H9 (cell line): ENCODE results near the gene RNF103. TPM values are rescaled to one million over a fixed set of nuclear protein-coding genes. Genes with fewer than 3 reads are reported as not detected.

Experiments
- DNase-seq: peaks from one replicate; pipeline ENCODE4 v3.0.0-alpha.2; 2017
- H2AFZ ChIP-seq: one replicate; pipeline ENCODE4 v1.6.1; 2013; ENCODE audit warnings: mild to moderate bottlenecking, low read length, control low read depth, moderate library complexity
- H2AK5ac ChIP-seq: 2 replicates; pipeline ENCODE4 v1.6.1; 2013; ENCODE audit warnings: low read length, control low read depth, mixed read lengths; ENCODE audit not compliant: insufficient read length
- H2BK120ac ChIP-seq: one replicate; pipeline ENCODE4 v1.6.1; 2013; ENCODE audit warnings: low read depth, mild to moderate bottlenecking, low read length, control low read depth, inconsistent platforms; ENCODE audit not compliant: poor library complexity, severe bottlenecking
- H2BK12ac ChIP-seq: 2 replicates; pipeline ENCODE4 v1.6.1; 2013; ENCODE audit warnings: low read length, control low read depth, mixed read lengths, low read depth; ENCODE audit not compliant: insufficient read length
- H2BK15ac ChIP-seq: 2 replicates; pipeline ENCODE4 v1.6.1; 2013; ENCODE audit warnings: low read depth, low read length, control low read depth
- H2BK20ac ChIP-seq: one replicate; pipeline ENCODE4 v1.6.1; 2013; ENCODE audit warnings: low read depth, mild to moderate bottlenecking, low read length, control low read depth, inconsistent platforms; ENCODE audit not compliant: poor library complexity, severe bottlenecking
- H2BK5ac ChIP-seq: 2 replicates; pipeline ENCODE4 v1.6.1; 2013; ENCODE audit warnings: low read length, control low read depth, mixed read lengths; ENCODE audit not compliant: insufficient read length
- H3K14ac ChIP-seq: 2 replicates; pipeline ENCODE4 v1.6.1; 2013; ENCODE audit warnings: low read length, control low read depth; ENCODE audit not compliant: insufficient read depth
- H3K18ac ChIP-seq: 2 replicates; pipeline ENCODE4 v1.6.1; 2013; ENCODE audit warnings: low read depth, mild to moderate bottlenecking, mixed read lengths, low read length, control low read depth; ENCODE audit not compliant: insufficient read length
- H3K23ac ChIP-seq: 2 replicates; pipeline ENCODE4 v1.6.1; 2013; ENCODE audit warnings: low read length, control low read depth, mixed read lengths, low read depth; ENCODE audit not compliant: insufficient read length
- H3K23me2 ChIP-seq: 2 replicates; pipeline ENCODE4 v1.6.1; 2013; ENCODE audit warnings: low read depth, mild to moderate bottlenecking, mixed read lengths, low read length, control low read depth; ENCODE audit not compliant: insufficient read length, poor library complexity, severe bottlenecking
- H3K27ac ChIP-seq: 2 replicates; pipeline ENCODE4 v1.5.1; 2013; ENCODE audit warnings: low read length, control low read depth, mixed read lengths, low read depth; ENCODE audit not compliant: insufficient read length
- H3K27me3 ChIP-seq: 2 replicates; pipeline ENCODE4 v1.6.1; 2013; ENCODE audit warnings: low read length, control low read depth, inconsistent platforms; ENCODE audit not compliant: insufficient read depth
- H3K4ac ChIP-seq: 2 replicates; pipeline ENCODE4 v1.6.1; 2013; ENCODE audit warnings: low read depth, mild to moderate bottlenecking, control low read depth, inconsistent platforms, low read length, moderate library complexity
- H3K4me1 ChIP-seq: 2 replicates; pipeline ENCODE4 v1.6.1; 2013; ENCODE audit warnings: low read length, control low read depth, inconsistent platforms; ENCODE audit not compliant: insufficient read depth
- H3K4me2 ChIP-seq: 2 replicates; pipeline ENCODE4 v1.6.1; 2013; ENCODE audit warnings: low read length, control low read depth, mixed read lengths; ENCODE audit not compliant: insufficient read length, insufficient read depth
- H3K56ac ChIP-seq: 2 replicates; pipeline ENCODE4 v1.6.1; 2013; ENCODE audit warnings: low read depth, mild to moderate bottlenecking, mixed read lengths, low read length, control low read depth; ENCODE audit not compliant: insufficient read length
- H3K79me1 ChIP-seq: 2 replicates; pipeline ENCODE4 v1.6.1; 2013; ENCODE audit warnings: low read depth, mild to moderate bottlenecking, moderate library complexity, low read length, control low read depth, inconsistent platforms; ENCODE audit not compliant: insufficient read depth, poor library complexity, severe bottlenecking
- H3K79me2 ChIP-seq: 2 replicates; pipeline ENCODE4 v1.6.1; 2013; ENCODE audit warnings: low read length, control low read depth, inconsistent platforms; ENCODE audit not compliant: insufficient read depth
- H3K9ac ChIP-seq: 2 replicates; pipeline ENCODE4 v1.6.1; 2013; ENCODE audit warnings: low read length, control low read depth, mixed read lengths; ENCODE audit not compliant: insufficient read length; ENCODE audit errors: extremely low read depth
- H3K9me3 ChIP-seq: one replicate; pipeline ENCODE4 v1.6.1; 2013; ENCODE audit warnings: low read depth, low read length, inconsistent platforms; ENCODE audit not compliant: control insufficient read depth
- H3T11ph ChIP-seq: one replicate; pipeline ENCODE4 v1.6.1; 2013; ENCODE audit warnings: mild to moderate bottlenecking, low read length, control low read depth, inconsistent platforms
- H4K20me1 ChIP-seq: one replicate; pipeline ENCODE4 v1.6.1; 2013; ENCODE audit not compliant: control insufficient read depth, insufficient read length, insufficient read depth
- H4K5ac ChIP-seq: 2 replicates; pipeline ENCODE4 v1.6.1; 2013; ENCODE audit warnings: low read depth, mild to moderate bottlenecking, mixed read lengths, low read length, control low read depth; ENCODE audit not compliant: insufficient read length
- H4K8ac ChIP-seq: replicated peaks from 2 replicates; pipeline ENCODE4 v1.6.1; 2013; ENCODE audit warnings: low read length, control low read depth, mixed read lengths, low read depth; ENCODE audit not compliant: insufficient read length
- H4K91ac ChIP-seq: 2 replicates; pipeline ENCODE4 v1.6.1; 2013; ENCODE audit warnings: low read depth, mild to moderate bottlenecking, moderate library complexity, mixed read lengths, low read length, control low read depth; ENCODE audit not compliant: insufficient read length
- H3K27ac Mint-ChIP-seq, 3 experiments: 2 replicates in 2 of 3; 3 replicates in 1 of 3; pipeline ENCODE4 v1.8.0; 2020 to 2021; ENCODE audit warnings: mixed read lengths in 3 of 3, mild to moderate bottlenecking in 1 of 3, moderate library complexity in 1 of 3
- H3K27me3 Mint-ChIP-seq: 2 replicates; pipeline ENCODE4 v1.8.0; 2021; ENCODE audit warnings: low read depth, mild to moderate bottlenecking, moderate library complexity, mixed read lengths
- H3K36me3 Mint-ChIP-seq, 3 experiments: 2 replicates in 2 of 3; 3 replicates in 1 of 3; pipeline ENCODE4 v1.8.0; 2020 to 2021; ENCODE audit warnings: low read depth in 3 of 3, mixed read lengths in 3 of 3; ENCODE audit not compliant: insufficient read depth in 1 of 3
- H3K4me1 Mint-ChIP-seq, 2 experiments: 2 replicates each; pipeline ENCODE4 v1.8.0; 2020; ENCODE audit warnings: mixed read lengths in 2 of 2
- H3K4me3 Mint-ChIP-seq, 2 experiments: 2 replicates in 1 of 2; 3 replicates in 1 of 2; pipeline ENCODE4 v1.8.0; 2020 to 2021; ENCODE audit warnings: mild to moderate bottlenecking in 2 of 2, mixed read lengths in 2 of 2, moderate library complexity in 1 of 2
- H3K9me3 Mint-ChIP-seq, 2 experiments: 2 replicates in 1 of 2; 3 replicates in 1 of 2; pipeline ENCODE4 v1.8.0; 2020; ENCODE audit warnings: mild to moderate bottlenecking in 2 of 2, mixed read lengths in 2 of 2, moderate library complexity in 1 of 2
- WGBS: extraction: QIAGEN DNeasy Blood & Tissue Kit; methylation state at CpG from one replicate; pipeline ENCODE4 v1.1.7; 2013; ENCODE audit warnings: missing lambda C conversion rate, low lambda C conversion rate, mixed read lengths; ENCODE audit not compliant: insufficient read length; ENCODE audit errors: extremely low coverage; 5-methylcytosine and 5-hydroxymethylcytosine counted together
- total RNA-seq: library from RNA; stranded (reverse); gene quantifications from 2 replicates; pipeline ENCODE4 v1.2.1, GENCODE V29; 2021
- TF ChIP-seq, protein P1 (sequence below): fragments of 200-600 bp; sonication (generic); conservative IDR thresholded peaks from 3 replicates; pipeline ENCODE4 v1.8.0; 2021; ENCODE audit warnings: antibody characterized with exemption, mild to moderate bottlenecking

The RNF103 gene
- total RNA-seq, 1 experiment from 2014 or later = 7.1 TPM

DNA sequence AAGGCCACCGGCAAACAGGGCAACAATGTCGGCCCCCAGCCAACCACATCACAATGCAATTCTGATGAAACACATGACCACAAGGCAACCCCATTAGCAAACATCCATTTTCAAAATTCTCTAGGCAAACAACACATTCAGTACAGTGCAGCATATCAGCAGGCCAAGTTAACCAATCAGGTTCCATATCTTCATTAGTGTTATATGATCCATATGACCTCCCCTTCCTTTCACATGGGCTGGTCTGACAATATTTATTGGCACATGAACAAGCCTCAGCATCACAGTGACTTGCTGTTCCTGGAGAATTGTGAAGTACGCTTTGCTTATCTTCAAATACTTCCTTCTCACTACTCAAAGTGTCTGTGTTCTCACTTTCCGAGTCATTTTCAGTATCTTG is 19.8 kb downstream of the RNF103 start:
- Histone ChIP-seq H2BK20ac (no peak overlapping the region), H3K23me2 (no peaks in the 10 kb centered on the region), H3K9me3 (no peaks in the 10 kb centered on the region), H4K8ac (no peak overlapping the region), H3T11ph (no peak overlapping the region), H4K91ac (no peak overlapping the region), H4K5ac (no peak overlapping the region), H3K27me3 (no peaks in the 10 kb centered on the region), H3K14ac (no peak overlapping the region), H3K9ac (no peak overlapping the region), H3K4me1 (no peaks in the 10 kb centered on the region), H2BK12ac (no peak overlapping the region), H2BK5ac (no peak overlapping the region), H4K20me1 (no peaks in the 10 kb centered on the region), H3K27ac (no peak overlapping the region), H3K18ac (no peak overlapping the region), H2BK15ac (no peak overlapping the region), H3K79me1 (no peaks in the 10 kb centered on the region), H3K56ac (no peak overlapping the region), H3K23ac (no peak overlapping the region), H2AFZ (no peak overlapping the region), H3K79me2 (no peaks in the 10 kb centered on the region), H2AK5ac (no peak overlapping the region), H3K4me2 (no peak overlapping the region), H3K4ac (no peak overlapping the region), H2BK120ac (no peak overlapping the region)
- TF ChIP-seq, protein P1, sequence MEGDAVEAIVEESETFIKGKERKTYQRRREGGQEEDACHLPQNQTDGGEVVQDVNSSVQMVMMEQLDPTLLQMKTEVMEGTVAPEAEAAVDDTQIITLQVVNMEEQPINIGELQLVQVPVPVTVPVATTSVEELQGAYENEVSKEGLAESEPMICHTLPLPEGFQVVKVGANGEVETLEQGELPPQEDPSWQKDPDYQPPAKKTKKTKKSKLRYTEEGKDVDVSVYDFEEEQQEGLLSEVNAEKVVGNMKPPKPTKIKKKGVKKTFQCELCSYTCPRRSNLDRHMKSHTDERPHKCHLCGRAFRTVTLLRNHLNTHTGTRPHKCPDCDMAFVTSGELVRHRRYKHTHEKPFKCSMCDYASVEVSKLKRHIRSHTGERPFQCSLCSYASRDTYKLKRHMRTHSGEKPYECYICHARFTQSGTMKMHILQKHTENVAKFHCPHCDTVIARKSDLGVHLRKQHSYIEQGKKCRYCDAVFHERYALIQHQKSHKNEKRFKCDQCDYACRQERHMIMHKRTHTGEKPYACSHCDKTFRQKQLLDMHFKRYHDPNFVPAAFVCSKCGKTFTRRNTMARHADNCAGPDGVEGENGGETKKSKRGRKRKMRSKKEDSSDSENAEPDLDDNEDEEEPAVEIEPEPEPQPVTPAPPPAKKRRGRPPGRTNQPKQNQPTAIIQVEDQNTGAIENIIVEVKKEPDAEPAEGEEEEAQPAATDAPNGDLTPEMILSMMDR = no peak
- DNase-seq = no peak
- Mint-ChIP-seq H3K9me3 (no peaks in the 10 kb centered on the region), H3K4me3 (no peak overlapping the region), H3K27ac (peak overlapping the region in 1 of 3 experiments; percentile 15; a peak in 1 of 7 replicates), H3K36me3 (peaks cover 0 to 9% (median 8%) of the 10 kb centered on the region in 3 experiments; a peak in 5 of 7 replicates), H3K4me1 (no peaks in the 10 kb centered on the region), H3K27me3 (no peaks in the 10 kb centered on the region)
- WGBS = no CpG with 5 or more reads among the region's 4 CpGs
